PC-9 (cell line): ENCODE measurements around the gene TOM1L2. TPM values are rescaled to one million over a fixed set of nuclear protein-coding genes. Genes with fewer than 3 reads are reported as not detected.

Source experiments
- BruUV-seq: library from RNA; stranded (reverse); fragments of 400-500 nt; replicated peaks from 2 replicates; lab custom pipeline; 2021; lab: Mats Ljungman, UMichigan
- CTCF ChIA-PET: fragments of 300-600 bp; sonication (Branson Sonifier 250); formaldehyde crosslinking; loops from one replicate; lab custom pipeline; 2022; ENCODE audit warnings: antibody characterized with exemption; lab: Charles Lee
- POLR2A ChIA-PET: fragments of 300-600 bp; sonication (Branson Sonifier 250); formaldehyde crosslinking; loops from one replicate; lab custom pipeline; 2022; ENCODE audit warnings: antibody characterized with exemption; ENCODE audit not compliant: unreplicated experiment; lab: Charles Lee
- DNase-seq, 2 experiments: peaks; one replicate each; pipeline versions ENCODE4 v3.0.0 to v3.0.0-alpha.2; 2015 to 2022; ENCODE audit warnings: mixed read lengths in 1 of 2
- H2AFZ ChIP-seq: fragments of 200-600 bp; sonication (generic); 2 replicates; pipeline ENCODE4 v1.8.1; 2017; ENCODE audit warnings: antibody characterized with exemption
- H3F3A ChIP-seq: fragments of 200-600 bp; sonication (generic); 2 replicates; pipeline ENCODE4 v1.8.1; 2017; ENCODE audit warnings: antibody characterized with exemption, mild to moderate bottlenecking, low read depth; ENCODE audit not compliant: insufficient read depth
- H3K27ac ChIP-seq: fragments of 200-600 bp; sonication (generic); 2 replicates; pipeline ENCODE4 v1.6.1; 2016; ENCODE audit warnings: mixed run types
- H3K27me3 ChIP-seq: fragments of 200-600 bp; sonication (generic); 2 replicates; pipeline ENCODE4 v1.6.1; 2016; ENCODE audit warnings: low read depth, mixed run types; ENCODE audit not compliant: insufficient read depth
- H3K36me3 ChIP-seq: fragments of 200-600 bp; sonication (generic); 2 replicates; pipeline ENCODE4 v1.6.1; 2016; ENCODE audit warnings: low read depth, mixed run types
- H3K4me1 ChIP-seq: fragments of 200-600 bp; sonication (generic); replicated peaks from 2 replicates; pipeline ENCODE4 v1.6.1; 2016; ENCODE audit warnings: mixed run types; ENCODE audit not compliant: insufficient read depth
- H3K4me2 ChIP-seq: fragments of 200-600 bp; sonication (generic); 2 replicates; pipeline ENCODE4 v1.6.1; 2017; ENCODE audit warnings: mixed run types
- H3K4me3 ChIP-seq: fragments of 200-600 bp; sonication (generic); 2 replicates; pipeline ENCODE4 v1.6.1; 2016; ENCODE audit warnings: mixed run types
- H3K79me2 ChIP-seq: fragments of 200-600 bp; sonication (generic); 2 replicates; pipeline ENCODE4 v1.6.1; 2017; ENCODE audit warnings: low read depth, mixed run types
- H3K9me2 ChIP-seq: fragments of 200-600 bp; sonication (generic); 2 replicates; pipeline ENCODE4 v1.8.1; 2017; ENCODE audit warnings: mild to moderate bottlenecking; ENCODE audit not compliant: insufficient read depth
- H3K9me3 ChIP-seq: fragments of 200-600 bp; sonication (generic); 2 replicates; pipeline ENCODE4 v1.8.1; 2016; ENCODE audit warnings: low read depth; ENCODE audit not compliant: insufficient read depth
- H4K20me1 ChIP-seq: fragments of 200-600 bp; sonication (generic); 2 replicates; pipeline ENCODE4 v1.8.1; 2017; ENCODE audit not compliant: insufficient read depth
- CTCF ChIP-seq: fragments of 200-600 bp; sonication (generic); conservative IDR thresholded peaks from 2 replicates; pipeline ENCODE4 v1.6.1; 2017; ENCODE audit warnings: mixed run types, antibody characterized with exemption, mild to moderate bottlenecking, moderate library complexity
- EZH2 ChIP-seq: fragments of 200-600 bp; sonication (generic); IDR thresholded peaks from 2 replicates; pipeline ENCODE4 v1.8.0; 2017; ENCODE audit warnings: antibody characterized with exemption, low read depth
- intact Hi-C: fragments of 100-400 bp; cut with micrococcal nuclease; formaldehyde crosslinking; loops from one replicate; pipeline ENCODE4 v1.10.0; 2022; ENCODE audit not compliant: unreplicated experiment
- microRNA-seq: library from miRNA; unstranded; fragments of <30 nt; microRNA quantifications from one replicate; pipeline ENCODE4 v1.2.0, GENCODE V29; 2021; ENCODE audit warnings: borderline number of aligned reads, borderline replicate concordance
- total RNA-seq: library from RNA; stranded (reverse); gene quantifications from 2 replicates; pipeline ENCODE4 v1.2.3, GENCODE V29; 2021

Gene TOM1L2
- total RNA-seq, 1 experiment from 2014 or later, result 68.5 TPM

- no peaks in the 10 kb centered on the region for H3K79me2 ChIP-seq
- CTCF ChIA-PET, result no interaction called here
- POLR2A ChIA-PET, result no interaction called here
Measured at GRCh38 chr17:17795296-17795695, 176.9 kb downstream of the TOM1L2 start.

GRCh38 chr17:17794382-17794781, 177.8 kb downstream of the TOM1L2 start:
- CTCF ChIA-PET, result no interaction called here
- Histone ChIP-seq H3K4me2 (no peak overlapping the region), H3K4me1 (no peaks in the 10 kb centered on the region), H3F3A (no peaks in the 10 kb centered on the region), H3K9me3 (no peaks in the 10 kb centered on the region), H3K79me2 (no peaks in the 10 kb centered on the region), H3K4me3 (no peak overlapping the region), H4K20me1 (peaks cover 92% of the 10 kb centered on the region), H3K27me3 (no peaks in the 10 kb centered on the region), H3K36me3 (0 out of 2 replicates have a peak, but pooled peaks cover 4% of the 10 kb centered on the region), H3K27ac (no peak overlapping the region), H2AFZ (no peak overlapping the region), H3K9me2 (no peaks in the 10 kb centered on the region)
- intact Hi-C loops, result no loop called here
- POLR2A ChIA-PET, result no interaction called here
- no TSS peak for BruUV-seq
- no peak for TF ChIP-seq CTCF
- TF ChIP-seq EZH2, result no peak
- no peak for DNase-seq

More at GRCh38 chr17:17795296-17795695, 176.9 kb downstream of the TOM1L2 start:
- no peaks in the 10 kb centered on the region for H3K9me2 ChIP-seq
- H3K36me3 ChIP-seq, result 0 out of 2 replicates have a peak, but pooled peaks cover 4% of the 10 kb centered on the region
- no peaks in the 10 kb centered on the region for H3F3A ChIP-seq
- DNase-seq, result no peak
- H3K4me1 ChIP-seq, result no peaks in the 10 kb centered on the region
- no peak overlapping the region for H3K4me3 ChIP-seq
- H3K27me3 ChIP-seq, result no peaks in the 10 kb centered on the region
- H3K9me3 ChIP-seq, result no peaks in the 10 kb centered on the region
- no peak overlapping the region for H3K27ac ChIP-seq
- no TSS peak for BruUV-seq
- no peak overlapping the region for H2AFZ ChIP-seq
- H3K4me2 ChIP-seq, result no peak overlapping the region
- H4K20me1 ChIP-seq, result peaks cover 92% of the 10 kb centered on the region
- no peak for TF ChIP-seq EZH2
- TF ChIP-seq CTCF, result no peak
- intact Hi-C loops, result no loop called here

Small RNA genes within 50 kb of the gene (microRNA-seq; reads per million reads assigned to microRNA genes)
- gene MIR33B, result 195 reads per million, percentile 58 among the genes with 10 or more reads in this experiment
- 6.1 reads per million for gene MIR6777

Other genes with a start within 250 kb of the TOM1L2 start
- 243 and 360 TPM in 2 replicates for gene SREBF1, start 135.4 kb downstream of the TOM1L2 start, total RNA-seq
- 7.2 and 15.2 TPM in 2 replicates for gene DRC3, start 462 bp upstream of the TOM1L2 start, total RNA-seq
- 44.5 and 61.7 TPM in 2 replicates for gene ATPAF2, start 66.8 kb upstream of the TOM1L2 start, total RNA-seq
- 16.9 and 19.0 TPM in 2 replicates for gene GID4, start 67.0 kb upstream of the TOM1L2 start, total RNA-seq
- 62.4 and 66.9 TPM in 2 replicates for gene DRG2, start 115.5 kb upstream of the TOM1L2 start, total RNA-seq
- 3.5 and 4.9 TPM in 2 replicates for gene MYO15A, start 136.4 kb upstream of the TOM1L2 start, total RNA-seq
- 101 and 117 TPM in 2 replicates for gene ALKBH5, start 211.4 kb upstream of the TOM1L2 start, total RNA-seq